GM23248 (cell line): Measurements from ENCODE around the gene GRB10.

Experiments used
- EZH2 ChIP-seq: fragments of 200-600 bp; sonication (generic); IDR thresholded peaks from 2 replicates; pipeline ENCODE4 v1.6.1; 2018; ENCODE audit warnings: antibody characterized with exemption, mild to moderate bottlenecking; ENCODE audit not compliant: insufficient read depth, poor library complexity, severe bottlenecking
- EZH2phosphoT487 ChIP-seq: fragments of 200-600 bp; sonication (generic); IDR thresholded peaks from 2 replicates; pipeline ENCODE4 v1.6.1; 2018; ENCODE audit warnings: antibody characterized with exemption, moderate library complexity, mild to moderate bottlenecking, low read depth; ENCODE audit not compliant: insufficient read depth

- TF ChIP-seq EZH2 (no peak), EZH2phosphoT487 (no peak)
Observed at GRCh38 chr7:50580057-50580456, 202.6 kb downstream of the GRB10 start.
